ENCODE measurements around the gene LOXL3.

Gene LOXL3, protein sequence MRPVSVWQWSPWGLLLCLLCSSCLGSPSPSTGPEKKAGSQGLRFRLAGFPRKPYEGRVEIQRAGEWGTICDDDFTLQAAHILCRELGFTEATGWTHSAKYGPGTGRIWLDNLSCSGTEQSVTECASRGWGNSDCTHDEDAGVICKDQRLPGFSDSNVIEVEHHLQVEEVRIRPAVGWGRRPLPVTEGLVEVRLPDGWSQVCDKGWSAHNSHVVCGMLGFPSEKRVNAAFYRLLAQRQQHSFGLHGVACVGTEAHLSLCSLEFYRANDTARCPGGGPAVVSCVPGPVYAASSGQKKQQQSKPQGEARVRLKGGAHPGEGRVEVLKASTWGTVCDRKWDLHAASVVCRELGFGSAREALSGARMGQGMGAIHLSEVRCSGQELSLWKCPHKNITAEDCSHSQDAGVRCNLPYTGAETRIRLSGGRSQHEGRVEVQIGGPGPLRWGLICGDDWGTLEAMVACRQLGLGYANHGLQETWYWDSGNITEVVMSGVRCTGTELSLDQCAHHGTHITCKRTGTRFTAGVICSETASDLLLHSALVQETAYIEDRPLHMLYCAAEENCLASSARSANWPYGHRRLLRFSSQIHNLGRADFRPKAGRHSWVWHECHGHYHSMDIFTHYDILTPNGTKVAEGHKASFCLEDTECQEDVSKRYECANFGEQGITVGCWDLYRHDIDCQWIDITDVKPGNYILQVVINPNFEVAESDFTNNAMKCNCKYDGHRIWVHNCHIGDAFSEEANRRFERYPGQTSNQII

DNA sequence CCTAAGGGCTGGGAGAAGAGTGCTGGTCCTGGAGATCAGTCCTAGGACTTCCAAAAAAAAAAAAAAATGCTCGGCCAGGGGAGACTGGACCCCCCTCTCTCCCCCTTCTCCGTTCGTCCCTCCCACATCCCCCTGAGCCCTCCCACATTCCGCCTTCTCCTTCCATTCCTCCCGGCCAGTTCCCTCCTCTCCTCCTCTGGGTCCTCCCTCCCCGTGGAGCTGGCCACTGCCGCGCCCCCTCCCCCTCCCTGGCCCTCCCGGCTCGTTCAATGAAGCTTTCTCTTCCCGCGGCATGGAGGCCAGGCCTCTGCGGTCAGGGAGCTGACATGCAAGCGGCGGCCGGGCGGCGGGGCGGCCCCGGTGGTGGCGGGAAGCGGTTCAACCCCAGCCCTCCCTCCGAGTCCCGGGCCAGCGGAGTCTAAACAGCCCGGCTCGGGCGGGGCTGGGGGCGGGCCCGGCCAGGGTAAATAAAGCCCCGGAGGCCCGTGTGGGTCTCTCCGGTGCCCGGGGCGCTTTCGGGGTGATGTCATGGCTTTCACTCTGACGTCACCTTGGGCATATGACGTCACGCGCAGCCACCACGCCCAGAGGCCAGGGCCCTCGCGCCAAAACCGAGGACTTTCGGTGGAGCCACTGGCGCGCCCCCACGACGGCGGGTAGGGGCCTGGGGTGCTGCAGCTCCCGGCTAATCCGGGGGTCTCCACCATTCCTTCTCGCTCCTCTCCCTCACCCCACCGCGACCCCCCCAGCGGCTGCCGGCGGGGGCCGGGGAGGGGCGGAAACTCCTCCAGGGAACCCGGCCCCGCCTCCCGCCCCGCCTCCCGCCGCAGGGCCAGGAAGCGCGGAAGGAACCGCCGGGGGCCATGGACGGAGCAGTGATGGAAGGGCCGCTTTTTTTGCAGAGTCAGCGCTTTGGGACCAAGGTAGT is at the start of gene LOXL3, which contains the start of gene DOK1:
LOXL3 (minus strand) TSS at position 51 of the 928 bp plus-strand sequence. CDS start 1,308 bp downstream, outside the sequence.
DOK1 (plus strand) TSS at position 829 of the 928 bp plus-strand sequence; CDS start at position 864, 35 bp downstream.
- DNase-seq: peak; percentile 96

GRCh38 chr2:74602586-74603281 is 49.0 kb upstream of the LOXL3 start:
- DNase-seq: no peak

DNA sequence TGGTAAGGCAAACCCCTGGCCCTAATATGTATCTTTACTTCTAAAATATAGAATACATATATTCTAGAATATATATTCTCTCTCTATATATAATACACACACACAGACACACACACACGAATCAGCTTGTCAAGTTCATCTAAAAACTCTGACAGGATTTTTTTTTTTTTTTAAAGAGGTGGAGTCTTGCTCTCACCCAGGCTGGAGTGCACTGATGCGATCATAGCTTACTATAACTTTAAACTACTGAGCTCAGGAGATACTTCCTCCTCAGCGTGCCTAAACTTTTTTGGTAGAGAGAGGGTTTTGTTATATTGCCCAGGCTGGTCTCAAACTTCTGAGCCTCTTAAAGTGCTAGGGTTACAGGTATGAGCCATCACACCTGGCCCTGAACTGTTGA is 45.9 kb upstream of the LOXL3 start:
- no peak for DNase-seq

DNA sequence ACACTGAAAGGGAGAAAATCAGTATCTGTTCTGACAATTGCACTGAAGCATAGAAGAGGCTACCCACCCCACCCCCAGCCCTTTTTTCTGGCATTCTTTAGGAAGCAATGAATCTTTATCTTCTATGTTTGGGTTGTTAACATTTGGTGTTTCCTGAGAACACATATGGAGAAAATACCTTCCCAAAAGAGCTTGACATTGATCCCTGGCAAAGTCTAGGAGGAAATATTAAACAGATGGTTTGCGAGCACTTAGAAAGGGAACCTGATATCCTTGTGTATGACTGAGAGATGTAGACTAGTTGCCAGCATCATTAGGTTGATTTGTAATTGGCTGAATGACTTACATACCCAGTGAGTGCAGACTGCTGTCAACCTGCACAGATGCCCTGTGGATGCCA is 43.7 kb upstream of the LOXL3 start:
- DNase-seq: peak; percentile 63

- DNase-seq: no peak
Measured at GRCh38 chr2:74596584-74596983, 42.8 kb upstream of the LOXL3 start.

- no peak for DNase-seq
Measured at GRCh38 chr2:74593826-74594772, 40.4 kb upstream of the LOXL3 start.

DNA sequence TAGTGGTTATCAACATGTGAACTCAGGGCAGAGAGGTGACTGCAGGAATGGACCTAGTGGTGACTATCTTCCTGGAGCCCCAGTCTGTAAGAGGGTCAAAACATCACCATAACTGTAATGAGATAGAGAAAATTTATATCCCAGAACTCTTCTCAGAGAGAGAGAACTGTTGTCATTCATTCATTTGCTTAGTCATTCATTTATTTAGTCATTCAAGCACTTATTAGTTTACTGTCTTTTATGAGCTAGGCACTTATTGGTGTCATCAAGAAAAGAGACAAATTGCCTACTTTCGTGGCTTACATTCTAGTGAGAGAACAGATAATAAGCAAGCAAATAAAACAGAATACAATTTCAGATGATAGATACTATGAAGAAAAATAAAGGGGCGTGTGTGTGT is 34.9 kb upstream of the LOXL3 start:
- DNase-seq: no peak

DNA sequence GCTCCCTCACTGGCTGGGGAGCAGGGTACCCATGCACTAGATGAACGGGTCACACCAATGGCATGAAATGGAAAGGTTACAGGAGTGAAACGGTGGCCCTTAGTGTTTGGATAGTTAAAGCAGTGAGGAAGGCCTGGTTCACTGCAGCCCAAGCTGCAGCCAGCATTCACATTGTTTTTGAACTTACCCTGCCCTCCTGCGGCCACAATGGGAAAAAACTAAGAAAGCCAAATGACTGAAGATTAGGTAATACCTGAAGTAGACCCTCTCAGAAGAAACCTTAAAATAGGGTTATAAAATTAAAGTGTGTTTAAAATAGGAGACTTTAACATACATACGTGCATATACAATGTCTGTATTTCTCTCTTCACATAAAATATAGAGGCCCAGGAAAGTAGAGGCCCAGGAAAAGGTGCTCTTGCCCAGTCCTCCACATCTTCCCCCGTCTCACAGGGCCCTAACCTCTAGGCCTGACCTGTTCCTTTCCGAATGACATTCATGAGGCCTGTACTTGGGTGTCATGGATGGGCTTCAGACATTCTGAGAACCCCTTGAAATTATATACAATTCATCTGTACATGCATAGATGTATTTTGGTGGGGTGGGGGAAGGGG is 34.0 kb upstream of the LOXL3 start:
- peak; percentile 87 for DNase-seq

- no peak for DNase-seq
Measured at GRCh38 chr2:74585406-74586185, 31.9 kb upstream of the LOXL3 start.

DNA sequence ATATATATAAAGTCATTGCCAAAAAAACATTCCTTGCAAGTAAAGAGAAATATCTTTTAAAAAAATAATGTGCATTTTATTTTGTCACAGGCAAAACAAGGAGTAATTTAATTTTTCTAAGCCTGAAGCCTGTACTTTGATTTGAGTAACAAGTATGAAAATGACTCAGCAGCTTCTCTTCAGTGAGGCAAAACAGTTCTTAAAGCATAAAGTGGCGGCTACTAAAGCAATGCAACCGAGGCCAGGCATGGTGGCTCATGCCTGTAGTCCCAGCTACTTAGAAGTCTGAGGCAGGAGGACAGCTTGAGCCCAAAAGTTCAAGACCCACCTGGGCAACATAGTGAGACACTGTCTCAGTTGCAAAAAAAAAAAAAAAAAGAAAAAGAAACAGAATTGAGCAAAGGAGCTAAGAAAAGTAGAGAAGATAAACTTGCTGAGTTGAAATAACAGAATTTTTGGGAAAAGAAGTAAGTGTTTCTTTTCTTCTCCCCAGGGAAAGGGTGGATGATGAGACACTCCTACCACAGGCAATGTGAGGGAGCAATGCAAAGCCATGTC is 30.4 kb upstream of the LOXL3 start:
- DNase-seq: no peak

- no peak for DNase-seq
Measured at GRCh38 chr2:74583504-74583903, 29.8 kb upstream of the LOXL3 start.

- no peak for DNase-seq
Measured at GRCh38 chr2:74582184-74582583, 28.4 kb upstream of the LOXL3 start.

DNA sequence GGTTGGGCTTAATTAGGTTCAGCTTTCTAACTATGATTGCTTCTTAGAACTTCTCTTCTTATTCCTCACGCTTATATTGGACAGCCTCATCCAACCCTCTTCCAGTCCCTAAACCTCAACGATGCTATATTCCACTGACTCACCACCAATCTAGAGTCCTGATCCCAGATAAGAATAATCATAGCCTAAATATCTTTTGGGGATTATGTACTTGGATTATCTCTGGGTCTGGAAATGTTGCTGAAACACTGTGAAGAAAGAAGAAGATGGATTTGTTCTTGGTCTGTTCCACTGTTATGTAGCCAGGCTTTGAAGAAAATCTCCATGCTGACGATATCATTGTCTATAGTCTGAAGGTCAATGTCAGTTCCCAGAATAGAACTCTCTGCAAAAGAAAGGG is 27.7 kb upstream of the LOXL3 start:
- no peak for DNase-seq

DNA sequence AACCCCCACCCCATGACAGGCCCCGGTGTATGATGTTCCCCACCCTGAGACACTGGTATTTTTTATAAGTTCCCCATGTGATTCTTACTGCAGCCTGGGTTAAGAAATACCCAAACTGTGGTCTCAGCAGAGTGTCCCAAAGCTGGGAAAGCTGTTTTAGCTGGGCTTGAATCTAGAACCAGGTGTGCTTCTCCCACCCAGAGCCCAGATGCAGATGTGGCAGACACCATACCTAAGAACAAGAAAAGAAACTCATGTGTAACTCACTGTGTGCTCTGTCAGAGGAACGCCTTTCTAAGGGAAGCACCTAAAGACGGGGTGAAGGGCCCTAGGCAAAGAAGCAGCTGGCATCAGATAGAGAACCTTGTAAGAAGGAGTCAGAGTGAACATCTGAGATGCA is 24.7 kb upstream of the LOXL3 start:
- no peak for DNase-seq

GRCh38 chr2:74577448-74577847 is 23.7 kb upstream of the LOXL3 start:
- no peak for DNase-seq

- no peak for DNase-seq
Measured at GRCh38 chr2:74576863-74577229, 23.1 kb upstream of the LOXL3 start.

DNA sequence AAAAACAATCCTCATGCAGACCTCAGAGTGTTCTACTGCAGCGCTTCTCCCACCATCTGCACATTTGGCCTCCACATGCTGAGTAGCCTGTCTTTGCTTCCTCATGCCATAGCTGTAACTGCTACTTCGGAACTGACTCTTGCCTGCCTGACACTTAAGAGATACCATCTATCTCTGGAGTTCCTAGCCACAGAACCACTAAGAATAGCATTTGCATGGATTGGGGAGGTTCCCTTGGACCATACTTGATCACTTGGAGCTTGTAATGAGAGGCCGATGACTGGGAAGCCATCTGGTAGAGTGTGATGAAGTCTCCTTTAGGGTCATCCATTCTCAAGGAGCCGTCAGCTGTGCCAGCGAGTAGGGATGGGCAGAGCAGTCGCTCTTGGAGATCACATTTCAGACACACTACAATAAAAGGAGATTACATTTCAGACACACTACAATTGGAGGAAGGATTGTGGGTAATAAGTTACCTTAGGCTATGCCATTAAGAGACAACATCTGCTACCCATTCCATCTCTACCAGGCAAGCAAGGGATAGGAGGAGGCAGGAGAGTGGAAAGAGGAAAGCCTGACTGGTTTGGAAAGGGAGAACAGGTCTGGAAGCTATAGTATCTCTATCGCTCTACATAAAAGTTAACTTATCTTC is 22.6 kb upstream of the LOXL3 start:
- no peak for DNase-seq

GRCh38 chr2:74575320-74575719 is 21.6 kb upstream of the LOXL3 start:
- no peak for DNase-seq

Data from eye (tissue), 1 donor.